GM10248 (cell line): ENCODE measurements around the gene ANKS1A.

Experiments
- CTCF ChIA-PET: fragments of 300-600 bp; sonication (Branson Sonifier 250); formaldehyde crosslinking; extraction: SDS; loops from one replicate; lab custom pipeline; 2021; ENCODE audit warnings: antibody characterized with exemption; lab: Yijun Ruan, JAX
- POLR2A ChIA-PET: fragments of 350-650 bp; sonication (Branson Sonifier 250); formaldehyde crosslinking; extraction: SDS; loops from one replicate; lab custom pipeline; 2020; ENCODE audit warnings: antibody characterized with exemption; lab: Yijun Ruan, JAX
- DNase-seq: peaks from one replicate; pipeline ENCODE4 v3.0.0; 2012; ENCODE audit errors: extremely low spot score
- TF ChIP-seq, protein P1 (sequence below): IDR thresholded peaks from 2 replicates; pipeline ENCODE4 v1.5.1; 2012; ENCODE audit warnings: mild to moderate bottlenecking, low read depth; ENCODE audit errors: extremely low read depth, missing control alignments, control extremely low read depth

The ANKS1A gene

DNA sequence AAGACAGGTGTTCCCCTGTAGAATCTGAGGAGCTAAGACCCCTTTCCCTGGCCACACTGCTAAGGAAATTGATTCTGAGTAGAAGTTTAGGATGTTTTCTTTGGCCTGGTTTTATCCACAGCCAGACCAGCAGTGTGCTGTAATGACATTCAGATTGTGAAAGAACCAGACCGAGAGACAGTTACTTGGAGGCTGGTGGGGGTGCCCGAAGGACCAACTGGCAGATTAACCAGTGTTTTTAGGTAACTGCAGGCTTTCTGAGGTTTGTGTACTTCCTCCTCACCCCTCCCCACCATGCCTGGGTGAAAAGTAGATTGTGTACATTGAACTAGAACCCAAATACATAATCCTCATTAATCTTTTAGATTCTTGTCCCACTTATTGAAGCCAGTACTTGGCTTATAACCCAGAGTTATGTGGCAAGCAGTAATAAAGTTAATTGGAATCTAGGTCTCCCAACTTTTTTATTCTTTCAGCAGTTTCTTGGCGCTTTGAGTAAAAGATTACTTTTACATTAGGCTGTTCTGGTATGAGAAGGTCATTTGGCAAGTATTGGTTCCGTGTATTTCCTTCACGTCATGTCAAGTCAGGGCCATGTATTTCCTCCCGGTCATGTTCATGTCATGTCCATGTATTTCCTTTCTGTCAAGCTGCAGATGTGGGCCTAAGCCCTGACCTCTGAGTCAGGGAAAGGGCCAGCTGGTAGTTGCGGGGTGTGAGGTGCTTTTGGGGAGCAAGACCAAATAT, 158.4 kb downstream of the ANKS1A start:
- TF ChIP-seq, protein P1, sequence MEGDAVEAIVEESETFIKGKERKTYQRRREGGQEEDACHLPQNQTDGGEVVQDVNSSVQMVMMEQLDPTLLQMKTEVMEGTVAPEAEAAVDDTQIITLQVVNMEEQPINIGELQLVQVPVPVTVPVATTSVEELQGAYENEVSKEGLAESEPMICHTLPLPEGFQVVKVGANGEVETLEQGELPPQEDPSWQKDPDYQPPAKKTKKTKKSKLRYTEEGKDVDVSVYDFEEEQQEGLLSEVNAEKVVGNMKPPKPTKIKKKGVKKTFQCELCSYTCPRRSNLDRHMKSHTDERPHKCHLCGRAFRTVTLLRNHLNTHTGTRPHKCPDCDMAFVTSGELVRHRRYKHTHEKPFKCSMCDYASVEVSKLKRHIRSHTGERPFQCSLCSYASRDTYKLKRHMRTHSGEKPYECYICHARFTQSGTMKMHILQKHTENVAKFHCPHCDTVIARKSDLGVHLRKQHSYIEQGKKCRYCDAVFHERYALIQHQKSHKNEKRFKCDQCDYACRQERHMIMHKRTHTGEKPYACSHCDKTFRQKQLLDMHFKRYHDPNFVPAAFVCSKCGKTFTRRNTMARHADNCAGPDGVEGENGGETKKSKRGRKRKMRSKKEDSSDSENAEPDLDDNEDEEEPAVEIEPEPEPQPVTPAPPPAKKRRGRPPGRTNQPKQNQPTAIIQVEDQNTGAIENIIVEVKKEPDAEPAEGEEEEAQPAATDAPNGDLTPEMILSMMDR: no peak
- no peak for DNase-seq
- ChIA-PET CTCF (no interaction called here), POLR2A (no interaction called here)

DNA sequence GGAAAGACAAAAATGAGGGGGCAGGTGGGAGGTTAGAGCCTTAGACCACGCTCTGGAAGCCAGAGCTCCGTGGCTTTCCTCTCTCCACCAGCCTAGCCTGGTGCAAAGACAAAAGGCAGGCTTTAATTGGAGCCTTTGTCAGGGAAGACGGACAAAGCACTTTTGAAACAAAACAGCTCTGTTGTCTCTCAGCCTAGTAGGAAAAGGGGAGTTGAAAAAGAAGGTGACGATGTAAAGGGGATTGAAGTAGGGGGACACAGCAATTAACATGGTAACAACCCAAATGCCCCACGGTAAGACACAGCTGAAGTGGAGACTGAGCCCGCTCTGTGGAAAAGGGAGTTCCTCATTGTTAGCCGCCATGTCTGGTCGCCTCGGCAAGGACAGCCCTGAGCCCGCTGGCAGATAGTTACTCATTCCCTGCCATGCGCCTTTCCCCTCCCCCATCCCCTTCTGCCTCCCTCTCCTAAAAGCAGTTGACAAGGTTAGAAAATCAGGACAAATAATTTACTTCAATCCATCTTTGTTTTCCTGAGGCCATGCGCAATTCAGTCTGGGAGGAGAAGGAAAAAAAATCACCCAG, 159.1 kb downstream of the ANKS1A start:
- ChIA-PET CTCF (interaction anchor here (1.7 kb wide), 1 partner anchor 10 kb away, joined by 5 read pairs; no protein-coding TSS in a partner anchor), POLR2A (no interaction called here)
- no peak for DNase-seq
- TF ChIP-seq, protein P1: no peak

DNA sequence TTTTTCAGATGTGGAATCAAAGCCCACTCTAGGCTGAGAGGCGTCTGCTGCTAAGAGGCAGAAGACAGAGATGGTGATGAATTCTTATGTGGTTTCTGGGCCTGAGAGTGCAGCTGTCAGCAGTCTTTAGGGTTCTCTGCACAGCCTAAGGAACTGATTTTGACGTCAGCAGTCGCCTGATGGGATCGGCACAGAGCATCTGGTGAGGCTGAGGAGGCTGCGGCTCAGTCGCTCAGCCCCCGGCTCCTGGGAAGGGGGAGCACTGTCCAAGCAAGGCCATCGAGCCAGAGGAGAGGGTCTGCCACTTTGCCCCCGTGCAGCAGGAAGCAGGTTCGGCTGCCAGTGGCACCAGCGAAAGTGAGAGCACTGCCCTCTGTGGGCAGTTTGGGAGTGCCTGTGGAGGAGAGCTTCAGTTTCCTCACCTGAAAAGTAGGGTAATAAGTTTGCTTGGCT, 159.6 kb downstream of the ANKS1A start:
- POLR2A ChIA-PET: no interaction called here
- CTCF ChIA-PET: interaction anchor here (1.7 kb wide), 1 partner anchor 11 kb away, joined by 5 read pairs; no protein-coding TSS in a partner anchor
- TF ChIP-seq, protein P1: peak; percentile 22
- peak; percentile 30 for DNase-seq

DNA sequence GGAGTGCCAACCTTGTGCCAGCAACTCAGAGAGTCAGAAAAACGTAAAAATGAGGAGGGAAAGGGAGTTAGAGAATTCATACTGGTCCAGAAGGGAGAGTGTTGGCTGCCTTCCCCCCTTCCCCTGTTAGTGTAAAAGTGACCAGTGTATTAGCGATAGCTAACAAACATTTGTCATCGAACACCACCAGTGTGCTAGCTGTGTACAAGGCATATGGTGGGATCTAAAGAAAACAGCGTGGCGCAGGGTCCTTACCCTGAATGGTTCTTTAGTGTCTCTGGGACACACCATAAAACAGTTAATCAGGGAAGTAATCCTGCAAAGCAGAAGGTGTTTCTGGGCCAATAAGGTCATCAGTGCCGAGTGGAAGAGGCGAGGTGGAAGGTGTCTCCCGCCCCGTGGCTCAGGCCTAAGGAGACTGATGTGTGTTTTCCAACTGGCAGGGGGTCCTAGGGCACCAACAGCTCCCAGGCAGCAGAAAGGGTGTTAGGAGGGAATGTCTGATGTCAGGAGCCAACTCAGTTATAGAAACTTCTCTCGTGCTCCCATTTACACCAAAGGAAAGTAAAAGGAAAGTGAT, 160.2 kb downstream of the ANKS1A start:
- ChIA-PET CTCF (interaction anchor here (1.4 to 1.7 kb wide), 2 partner anchors 12 to 19 kb away, joined by 4 to 5 read pairs; no protein-coding TSS in a partner anchor), POLR2A (no interaction called here)
- no peak for DNase-seq

DNA sequence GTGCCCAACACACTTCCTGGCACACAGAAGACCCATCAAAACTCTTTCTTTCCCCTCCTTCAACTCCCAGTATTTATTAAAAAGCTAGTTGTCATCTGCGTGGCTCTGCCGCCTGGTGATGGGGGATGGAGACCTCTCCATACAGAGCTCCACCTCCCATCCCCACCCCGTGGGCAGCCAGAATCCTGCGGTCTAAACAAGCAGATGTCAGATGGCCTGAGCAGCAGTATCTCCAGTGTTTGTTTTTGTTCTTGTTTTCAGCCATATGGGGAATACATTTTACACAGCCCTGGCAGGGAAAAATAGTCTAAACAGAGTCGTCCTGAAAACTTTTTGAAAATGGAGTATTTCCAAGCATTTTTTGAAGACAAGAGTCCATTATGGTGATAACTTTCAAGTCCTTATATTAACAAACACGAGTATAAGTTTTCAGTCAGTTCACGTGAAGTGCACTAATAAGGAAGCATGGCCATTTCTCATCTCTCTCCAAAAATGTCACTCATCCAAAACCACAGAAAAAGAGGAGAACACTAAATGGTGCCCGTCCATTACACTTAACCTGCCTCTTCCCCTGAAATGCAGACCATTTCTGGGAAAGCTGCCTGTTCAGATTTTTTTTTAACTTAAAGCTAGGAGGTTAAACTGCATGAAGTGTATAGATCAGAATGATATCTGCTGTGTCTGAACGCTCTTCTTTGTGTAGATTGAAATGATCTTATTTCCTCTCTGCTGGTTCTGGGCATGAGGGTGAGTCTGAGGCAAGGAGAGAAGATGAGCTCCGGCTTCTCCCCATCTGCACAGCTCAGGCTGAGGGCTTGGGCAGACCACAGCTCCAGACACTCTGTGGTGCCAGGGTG, 161.1 kb downstream of the ANKS1A start:
- TF ChIP-seq, protein P1: no peak
- POLR2A ChIA-PET: no interaction called here
- DNase-seq: no peak
- CTCF ChIA-PET: interaction anchor here (0.9 to 1.4 kb wide), 2 partner anchors 13 to 20 kb away, joined by 3 to 4 read pairs; no protein-coding TSS in a partner anchor

More for the DNA sequence above, 160.2 kb downstream of the ANKS1A start:
- TF ChIP-seq, protein P1: no peak
